ENCODE results near the gene DPY19L1. TPM values are rescaled to one million over a fixed set of nuclear protein-coding genes. Genes with fewer than 3 reads are reported as not detected.
A peak's percentile ranks its signal among the peaks of the same experiment; 100 is the strongest.
"Not testable (repeated sequence)": the region's sequence is repeated elsewhere in the genome, so short reads cannot be mapped to it uniquely, and the experiment has no call there.

The DPY19L1 gene
- total RNA-seq, 1 donor = 27.1 TPM

DNA sequence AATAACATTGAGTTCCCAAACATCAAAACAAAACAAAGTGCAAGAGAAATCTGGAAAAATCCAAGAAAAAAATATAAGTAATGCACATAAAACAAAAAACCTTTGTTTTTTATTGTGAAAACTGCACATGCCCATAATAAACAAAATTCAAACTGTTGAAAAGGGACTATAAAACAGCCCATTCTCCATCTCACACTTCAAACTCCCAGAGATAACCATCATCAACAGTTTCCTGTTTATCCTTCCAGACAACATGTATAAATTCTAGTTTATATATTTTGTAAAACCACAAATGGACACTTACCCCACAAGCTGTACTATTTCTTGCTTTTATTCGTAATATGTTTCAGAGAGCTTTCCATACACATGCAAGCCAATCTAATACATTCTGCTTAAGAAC lies 79.3 kb downstream of the DPY19L1 start:
- no peaks in the 10 kb centered on the region for H3K4me1 ChIP-seq (ENCODE audit: insufficient read depth, low read length)
- no peaks in the 10 kb centered on the region for H3K9me3 ChIP-seq (ENCODE audit: low read depth, low read length)
- H4K20me1 ChIP-seq (ENCODE audit: insufficient read depth, low read length) = no peaks in the 10 kb centered on the region
- H3K36me3 ChIP-seq (ENCODE audit: insufficient read depth, low read length) = no peaks in the 10 kb centered on the region
- no peak overlapping the region for H3K4me3 ChIP-seq (ENCODE audit: insufficient read depth, low read length)
- H3K4me2 ChIP-seq (ENCODE audit: insufficient read depth, low read length) = no peak overlapping the region
- no peaks in the 10 kb centered on the region for H3K27me3 ChIP-seq (ENCODE audit: insufficient read depth, low read length)
- H3K79me2 ChIP-seq (ENCODE audit: insufficient read depth, low read length) = no peaks in the 10 kb centered on the region
- no peak for DNase-seq (ENCODE audit: insufficient read length, low spot score, missing footprints)
- no peak overlapping the region for H2AFZ ChIP-seq (ENCODE audit: low read length)
- no peak for TF ChIP-seq CTCF (IDR thresholded peaks at IDR 0.05; ENCODE audit: extremely low read depth, low read depth, low read length)
- H3K27ac ChIP-seq (ENCODE audit: low read depth, low read length) = no peak overlapping the region

DNA sequence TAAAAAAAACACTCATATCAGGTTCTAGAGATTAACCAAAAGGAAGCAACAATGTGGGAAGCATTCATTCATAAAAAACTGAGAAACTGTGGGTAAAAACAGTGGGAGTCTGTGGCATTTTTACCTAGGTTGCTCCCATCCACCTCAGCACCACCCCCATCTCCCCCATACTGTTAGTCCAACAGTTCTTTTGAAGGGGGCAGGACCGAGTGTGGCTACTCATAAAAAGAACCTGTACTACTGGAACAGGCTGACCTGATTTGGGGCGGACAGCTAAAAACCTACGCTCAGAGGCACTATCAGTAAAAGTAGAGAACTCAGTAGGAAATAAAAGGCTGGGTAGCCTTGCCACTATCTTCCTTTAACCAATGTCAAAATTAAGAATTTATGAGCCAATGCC lies 84.5 kb downstream of the DPY19L1 start:
- H3K27ac ChIP-seq (ENCODE audit: low read depth, low read length) = no peak overlapping the region
- TF ChIP-seq CTCF (IDR thresholded peaks at IDR 0.05; ENCODE audit: extremely low read depth, low read depth, low read length) = no peak

GRCh38 chr7:34949361-34949760 lies 87.9 kb downstream of the DPY19L1 start:
- H3K27ac ChIP-seq (ENCODE audit: low read depth, low read length) = no peak overlapping the region
- no peaks in the 10 kb centered on the region for H3K36me3 ChIP-seq (ENCODE audit: insufficient read depth, low read length)
- no peaks in the 10 kb centered on the region for H3K79me2 ChIP-seq (ENCODE audit: insufficient read depth, low read length)
- H3K4me1 ChIP-seq (ENCODE audit: insufficient read depth, low read length) = peaks cover 7% of the 10 kb centered on the region
- no peak overlapping the region for H2AFZ ChIP-seq (ENCODE audit: low read length)
- no peak overlapping the region for H3K4me3 ChIP-seq (ENCODE audit: insufficient read depth, low read length)
- no peaks in the 10 kb centered on the region for H4K20me1 ChIP-seq (ENCODE audit: insufficient read depth, low read length)
- no peak overlapping the region for H3K4me2 ChIP-seq (ENCODE audit: insufficient read depth, low read length)
- TF ChIP-seq CTCF (IDR thresholded peaks at IDR 0.05; ENCODE audit: extremely low read depth, low read depth, low read length) = no peak
- no peak for DNase-seq (ENCODE audit: insufficient read length, low spot score, missing footprints)
- no peaks in the 10 kb centered on the region for H3K9me3 ChIP-seq (ENCODE audit: low read depth, low read length)
- H3K27me3 ChIP-seq (ENCODE audit: insufficient read depth, low read length) = no peaks in the 10 kb centered on the region

More for the DNA sequence above, 84.5 kb downstream of the DPY19L1 start:
- no peaks in the 10 kb centered on the region for H3K79me2 ChIP-seq (ENCODE audit: insufficient read depth, low read length)
- DNase-seq (ENCODE audit: insufficient read length, low spot score, missing footprints) = peak; percentile 19
- no peaks in the 10 kb centered on the region for H3K27me3 ChIP-seq (ENCODE audit: insufficient read depth, low read length)
- H3K4me2 ChIP-seq (ENCODE audit: insufficient read depth, low read length) = no peak overlapping the region
- H3K4me3 ChIP-seq (ENCODE audit: insufficient read depth, low read length) = no peak overlapping the region
- H2AFZ ChIP-seq (ENCODE audit: low read length) = no peak overlapping the region
- no peaks in the 10 kb centered on the region for H3K36me3 ChIP-seq (ENCODE audit: insufficient read depth, low read length)
- H3K4me1 ChIP-seq (ENCODE audit: insufficient read depth, low read length) = peaks cover 7% of the 10 kb centered on the region
- no peaks in the 10 kb centered on the region for H3K9me3 ChIP-seq (ENCODE audit: low read depth, low read length)
- no peaks in the 10 kb centered on the region for H4K20me1 ChIP-seq (ENCODE audit: insufficient read depth, low read length)

GRCh38 chr7:34947427-34947826 lies 89.9 kb downstream of the DPY19L1 start:
- not testable (repeated sequence) for H4K20me1 ChIP-seq (ENCODE audit: insufficient read depth, low read length); H2AFZ ChIP-seq (ENCODE audit: low read length); H3K4me3 ChIP-seq (ENCODE audit: insufficient read depth, low read length); H3K79me2 ChIP-seq (ENCODE audit: insufficient read depth, low read length); DNase-seq (ENCODE audit: insufficient read length, low spot score, missing footprints); H3K9me3 ChIP-seq (ENCODE audit: low read depth, low read length); H3K27ac ChIP-seq (ENCODE audit: low read depth, low read length); H3K4me2 ChIP-seq (ENCODE audit: insufficient read depth, low read length); H3K27me3 ChIP-seq (ENCODE audit: insufficient read depth, low read length); H3K4me1 ChIP-seq (ENCODE audit: insufficient read depth, low read length); H3K36me3 ChIP-seq (ENCODE audit: insufficient read depth, low read length)
